HL-60/S4 treated with phorbol 12-myristate 13-acetate at 8.2 ng/mL for 4 days and 3 days (cell line): ENCODE measurements around the gene C5orf47.

Source experiments
- in situ Hi-C: fragments of 300-500 bp; cut with MboI; formaldehyde crosslinking; loops from 2 replicates; pipeline ENCODE4 v1.15.0; 2022; ENCODE audit warnings: low sequenced_read_pairs

The C5orf47 gene

GRCh38 chr5:174022384-174023095 is 33.6 kb downstream of the C5orf47 start:
- in situ Hi-C loops = no loop called here

DNA sequence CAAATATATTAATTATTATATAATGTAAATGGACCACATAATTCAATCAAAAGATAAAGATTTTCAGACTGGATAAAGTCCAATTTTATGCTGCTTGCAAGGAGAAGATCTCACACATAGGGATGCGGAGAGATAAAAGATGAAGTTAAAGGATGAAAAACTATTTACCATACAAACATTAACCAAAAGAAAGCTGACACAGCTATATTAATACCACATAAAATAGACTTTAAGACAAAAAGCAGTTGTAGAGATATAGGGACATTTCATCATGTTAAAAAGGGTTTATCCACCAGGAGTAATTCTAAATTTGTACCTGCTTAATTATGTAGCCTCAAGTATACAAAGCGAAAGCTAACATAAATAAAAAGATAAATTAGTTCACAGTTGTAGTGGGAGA is 41.3 kb downstream of the C5orf47 start:
- in situ Hi-C loops = no loop called here

GRCh38 chr5:174044466-174045254 is 55.7 kb downstream of the C5orf47 start:
- in situ Hi-C loops = no loop called here

DNA sequence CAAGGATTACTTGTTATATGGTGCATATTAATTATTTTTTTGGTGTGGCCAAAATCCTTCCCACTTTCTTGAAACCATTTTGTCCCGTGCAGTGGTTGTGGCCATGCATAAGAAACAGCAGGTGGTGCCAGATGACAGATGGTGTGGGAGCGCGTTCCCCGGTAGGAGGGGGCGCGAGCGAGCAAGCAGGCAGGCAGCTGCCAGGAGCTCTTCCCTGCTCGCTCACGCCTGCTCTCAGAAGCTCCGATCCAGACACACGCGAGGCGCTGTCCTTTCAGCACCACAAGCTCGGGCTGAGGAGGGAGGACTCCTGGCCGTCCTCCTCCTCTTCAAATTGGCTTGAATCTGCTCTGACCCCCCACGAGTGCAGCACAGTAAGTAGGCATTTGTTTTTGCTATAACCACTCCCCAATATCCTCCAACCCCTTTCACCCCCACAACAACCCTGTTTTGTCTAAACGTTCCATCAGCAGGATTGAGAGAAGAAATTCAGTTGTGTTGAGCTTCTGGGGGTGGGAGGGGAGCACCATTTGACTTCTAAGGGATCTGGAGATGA is 56.6 kb downstream of the C5orf47 start, which contains the start of gene NSG2:
Gene NSG2 (plus strand): TSS at position 237 of the 556 bp plus-strand sequence. CDS start 1,050 bp downstream, outside the sequence.
- in situ Hi-C loops = no loop called here

GRCh38 chr5:174046558-174046957 is 57.6 kb downstream of the C5orf47 start:
- in situ Hi-C loops = no loop called here

DNA sequence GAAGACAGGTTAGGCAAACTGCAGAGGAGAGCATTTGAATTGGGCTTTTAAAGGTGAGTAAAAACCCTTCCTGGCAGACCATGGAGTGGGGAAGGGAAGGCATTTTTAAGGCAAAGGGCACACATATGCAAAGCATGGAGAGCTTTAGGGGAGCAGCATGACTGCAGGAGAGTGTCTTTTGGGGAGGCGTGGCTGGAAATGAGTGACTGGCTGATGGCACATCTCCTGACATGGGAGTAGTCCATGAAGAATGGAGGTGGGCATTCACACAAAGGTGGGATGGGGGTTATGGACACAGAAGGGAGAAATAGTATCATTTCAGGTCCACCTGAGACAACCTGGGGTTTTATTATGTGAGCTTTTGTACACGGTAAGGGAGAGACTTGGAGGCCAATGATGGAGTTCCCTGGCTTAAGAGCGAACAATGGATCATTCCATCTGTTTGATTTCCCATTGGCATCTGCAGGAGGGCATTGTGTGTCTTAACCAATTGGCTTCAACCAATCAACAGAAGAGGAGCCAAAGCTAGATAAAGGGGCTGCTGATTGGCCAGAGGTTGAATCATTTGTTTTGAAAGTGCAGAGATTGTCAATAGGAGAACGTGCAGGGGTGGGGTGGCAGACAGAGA is 58.6 kb downstream of the C5orf47 start:
- in situ Hi-C loops = no loop called here

GRCh38 chr5:174052636-174053035 is 63.7 kb downstream of the C5orf47 start:
- in situ Hi-C loops = no loop called here

DNA sequence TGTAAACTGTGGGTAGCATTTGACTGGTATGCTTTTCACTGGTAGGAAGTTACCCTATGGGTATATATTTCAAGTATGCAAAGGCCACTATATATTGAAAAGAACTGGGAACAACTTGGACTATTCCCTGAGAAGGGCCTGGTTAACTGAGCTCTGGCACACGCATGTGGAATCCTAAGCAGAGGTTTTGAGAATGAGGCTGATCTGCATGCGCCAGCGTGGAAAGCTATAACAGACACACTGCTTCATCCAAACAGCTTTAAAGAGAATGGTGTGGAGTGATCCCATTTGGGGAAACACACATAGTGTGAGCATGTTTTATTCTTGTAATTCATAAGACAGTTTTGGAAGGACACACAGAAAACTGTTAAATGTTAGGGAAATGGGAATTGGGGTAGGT is 64.9 kb downstream of the C5orf47 start:
- in situ Hi-C loops = no loop called here
